ENCODE measurements around the gene ARNT2.
"Not testable (repeated sequence)": the region's sequence is repeated elsewhere in the genome, so short reads cannot be mapped to it uniquely, and the experiment has no call there.

The ARNT2 gene

GRCh38 chr15:80615783-80616391 is 211.7 kb downstream of the ARNT2 start:
- no peak for DNase-seq (ENCODE audit: low read depth, low spot score)

GRCh38 chr15:80618685-80619400 is 214.7 kb downstream of the ARNT2 start:
- DNase-seq (ENCODE audit: low read depth, low spot score), result no peak

GRCh38 chr15:80619680-80620079 is 215.5 kb downstream of the ARNT2 start:
- DNase-seq (ENCODE audit: low read depth, low spot score), result no peak

GRCh38 chr15:80620141-80620540 is 216.0 kb downstream of the ARNT2 start:
- no peak for DNase-seq (ENCODE audit: low read depth, low spot score)

- no peak for DNase-seq (ENCODE audit: low read depth, low spot score)
Measured at GRCh38 chr15:80620931-80621330, 216.7 kb downstream of the ARNT2 start.

GRCh38 chr15:80626643-80627120 is 222.5 kb downstream of the ARNT2 start:
- no peak for DNase-seq (ENCODE audit: low read depth, low spot score)

- DNase-seq (ENCODE audit: low read depth, low spot score), result no peak
Measured at GRCh38 chr15:80629355-80629754, 225.2 kb downstream of the ARNT2 start.

- no peak for DNase-seq (ENCODE audit: low read depth, low spot score)
Measured at GRCh38 chr15:80630981-80631380, 226.8 kb downstream of the ARNT2 start.

- DNase-seq (ENCODE audit: low read depth, low spot score), result no peak
Measured at GRCh38 chr15:80633221-80633620, 229.0 kb downstream of the ARNT2 start.

- no peak for DNase-seq (ENCODE audit: low read depth, low spot score)
Measured at GRCh38 chr15:80635953-80636352, 231.8 kb downstream of the ARNT2 start.

GRCh38 chr15:80636675-80637074 is 232.5 kb downstream of the ARNT2 start:
- no peak for DNase-seq (ENCODE audit: low read depth, low spot score)

GRCh38 chr15:80637747-80638146 is 233.6 kb downstream of the ARNT2 start:
- no peak for DNase-seq (ENCODE audit: low read depth, low spot score)

- DNase-seq (ENCODE audit: low read depth, low spot score), result no peak
Measured at GRCh38 chr15:80638553-80639167, 234.5 kb downstream of the ARNT2 start.

- no peak for DNase-seq (ENCODE audit: low read depth, low spot score)
Measured at GRCh38 chr15:80639168-80639555, 235.0 kb downstream of the ARNT2 start.

- no peak for DNase-seq (ENCODE audit: low read depth, low spot score)
Measured at GRCh38 chr15:80640531-80641121, 236.4 kb downstream of the ARNT2 start.

GRCh38 chr15:80641384-80641783 is 237.2 kb downstream of the ARNT2 start:
- DNase-seq (ENCODE audit: low read depth, low spot score), result no peak

GRCh38 chr15:80643431-80643951 is 239.3 kb downstream of the ARNT2 start:
- DNase-seq (ENCODE audit: low read depth, low spot score), result no peak

GRCh38 chr15:80645494-80646065 is 241.4 kb downstream of the ARNT2 start:
- no peak for DNase-seq (ENCODE audit: low read depth, low spot score)

- not testable (repeated sequence) for DNase-seq (ENCODE audit: low read depth, low spot score)
Measured at GRCh38 chr15:80647424-80647823, 243.2 kb downstream of the ARNT2 start.

All from smooth muscle cell of the brain vasculature (primary cell).